Stimulated activated CD8-positive, alpha-beta memory T cell treated with anti-CD3 and anti-CD28 coated beads, Interleukin-15, amount 100 ng/mL, for 4 hours (primary cell): ENCODE results near the gene STAG1.
"Not testable (repeated sequence)": the region's sequence is repeated elsewhere in the genome, so short reads cannot be mapped to it uniquely, and the experiment has no call there.

Source experiments
- DNase-seq, 2 donors: peaks; one replicate each; pipeline ENCODE4 v3.0.0-alpha.2; 2020; ENCODE audit warnings: low read depth in 2 of 2

The STAG1 gene

DNA sequence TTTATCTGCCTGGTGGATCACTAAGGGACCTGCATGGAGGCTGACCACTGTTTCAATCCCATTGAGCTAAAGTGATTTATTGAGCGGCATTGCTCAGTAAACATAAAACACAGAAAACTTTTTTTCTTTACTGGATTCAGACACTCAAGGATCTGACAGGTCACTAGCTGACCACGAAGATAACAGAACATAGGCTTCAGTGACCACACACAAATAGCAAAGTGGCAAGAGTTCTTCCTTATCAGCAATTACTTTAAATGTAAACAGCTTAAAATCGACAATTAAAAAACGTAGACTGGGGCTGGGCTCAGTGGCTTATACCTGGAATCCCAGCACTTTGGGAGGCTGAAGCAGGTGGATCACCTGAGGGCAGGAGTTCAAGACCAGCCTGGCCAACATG, 48.7 kb downstream of the STAG1 start:
- DNase-seq = no peak

GRCh38 chr3:136699271-136699828, 52.8 kb downstream of the STAG1 start:
- no peak for DNase-seq

DNA sequence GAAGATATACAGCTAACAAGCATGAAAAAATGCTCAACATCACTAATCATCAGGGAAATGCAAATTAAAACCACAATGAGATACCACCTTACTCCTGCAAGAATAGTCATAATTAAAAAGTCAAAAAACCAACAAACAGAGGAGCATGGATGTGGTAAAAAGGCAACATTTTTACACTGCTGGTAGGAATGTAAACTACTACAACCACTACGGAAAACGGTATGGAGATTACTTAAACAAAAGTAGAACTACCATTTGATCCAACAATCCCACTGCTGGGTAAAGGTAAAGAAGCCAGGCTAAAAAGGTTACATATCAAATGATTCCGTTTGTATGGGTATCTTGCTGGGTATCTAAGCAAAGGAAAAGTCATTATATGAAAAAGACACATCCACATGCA, 53.8 kb downstream of the STAG1 start:
- no peak for DNase-seq

GRCh38 chr3:136696797-136697196, 55.4 kb downstream of the STAG1 start:
- DNase-seq = no peak

- DNase-seq = no peak
Measured at GRCh38 chr3:136694321-136694720, 57.9 kb downstream of the STAG1 start.

- DNase-seq = no peak
Measured at GRCh38 chr3:136690599-136690998, 61.6 kb downstream of the STAG1 start.

DNA sequence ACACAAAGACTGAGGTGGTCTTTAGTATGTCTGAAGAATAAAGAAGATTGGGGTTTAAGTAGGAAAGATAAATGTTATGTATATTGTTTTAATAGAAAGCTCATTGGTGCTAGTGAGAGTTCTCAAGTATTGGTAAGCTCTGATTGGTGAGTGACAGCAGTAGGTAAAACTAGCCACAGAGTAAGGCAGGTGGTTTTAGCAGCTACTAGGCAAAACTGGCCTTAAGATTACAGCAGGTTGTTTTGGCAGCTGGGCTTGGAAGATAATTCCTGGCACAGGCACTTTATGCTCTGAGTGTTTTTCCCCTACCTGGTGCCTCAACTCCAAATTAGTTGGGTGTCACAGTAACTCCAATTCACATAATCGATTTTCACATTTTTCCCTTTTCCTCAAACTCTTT, 66.3 kb downstream of the STAG1 start:
- no peak for DNase-seq

DNA sequence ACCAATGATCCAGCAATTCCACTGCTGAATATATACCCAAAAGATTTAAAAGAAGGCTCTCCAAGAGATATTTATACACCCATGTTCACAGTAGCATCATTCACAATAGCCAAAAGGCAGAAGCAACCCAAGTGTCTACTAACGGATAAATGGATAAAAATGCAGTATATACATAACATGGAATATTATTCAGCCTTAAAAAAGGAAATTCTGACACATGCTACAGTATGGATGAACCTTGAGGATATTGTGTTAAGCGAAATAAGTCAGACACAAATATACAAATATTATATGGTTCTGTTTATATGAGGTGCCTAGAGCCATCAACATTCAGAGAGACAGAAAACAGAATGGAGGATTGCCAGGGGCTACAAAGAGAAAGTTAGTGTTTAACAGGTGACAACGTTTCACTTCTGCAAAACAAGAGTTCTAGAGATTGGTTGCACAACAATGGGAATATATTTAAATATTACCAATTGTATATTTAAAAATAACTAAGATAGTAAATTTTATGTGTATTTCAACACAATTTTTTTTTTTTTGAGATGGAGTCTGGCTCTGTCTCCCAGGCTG, 69.4 kb downstream of the STAG1 start:
- DNase-seq = no peak

DNA sequence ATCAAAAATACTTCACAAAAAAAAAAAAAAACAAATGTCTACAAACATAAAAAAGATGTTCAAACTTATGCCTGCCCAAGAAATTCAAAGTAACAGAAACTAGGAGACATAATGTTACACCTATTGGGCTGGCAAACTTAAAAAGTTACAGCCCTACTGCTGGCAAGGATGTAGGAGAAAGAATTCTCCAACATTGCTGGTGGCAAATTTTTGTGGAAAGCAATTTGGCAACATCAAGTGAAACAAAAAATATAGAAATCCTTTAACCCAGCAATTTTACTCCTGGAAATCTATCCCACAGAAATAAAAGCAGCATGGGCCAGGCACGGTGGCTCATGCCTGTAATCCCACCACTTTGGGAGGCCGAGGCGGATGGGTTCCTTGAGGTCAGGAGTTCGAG, 73.2 kb downstream of the STAG1 start:
- DNase-seq = no peak

GRCh38 chr3:136676009-136676408, 76.2 kb downstream of the STAG1 start:
- no peak for DNase-seq

GRCh38 chr3:136675150-136675858, 76.9 kb downstream of the STAG1 start:
- no peak for DNase-seq

DNA sequence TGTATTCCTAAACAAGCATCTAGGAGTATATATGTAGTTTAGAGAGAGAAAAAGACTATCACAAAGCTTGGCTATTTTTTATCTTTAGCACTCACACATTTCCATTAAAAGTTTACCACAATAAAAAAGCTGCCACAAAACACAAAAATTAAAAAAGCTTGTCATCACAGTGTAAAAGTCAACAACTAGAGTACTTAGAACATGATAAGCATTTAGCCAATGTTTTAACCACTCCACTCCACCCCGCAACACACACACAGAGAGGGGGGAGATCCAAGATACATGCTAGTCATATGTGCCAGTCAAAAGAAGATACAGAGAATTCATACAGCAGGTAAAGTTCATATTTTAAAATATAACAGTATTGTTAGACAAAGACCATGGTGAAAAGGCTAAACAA, 79.7 kb downstream of the STAG1 start:
- no peak for DNase-seq

DNA sequence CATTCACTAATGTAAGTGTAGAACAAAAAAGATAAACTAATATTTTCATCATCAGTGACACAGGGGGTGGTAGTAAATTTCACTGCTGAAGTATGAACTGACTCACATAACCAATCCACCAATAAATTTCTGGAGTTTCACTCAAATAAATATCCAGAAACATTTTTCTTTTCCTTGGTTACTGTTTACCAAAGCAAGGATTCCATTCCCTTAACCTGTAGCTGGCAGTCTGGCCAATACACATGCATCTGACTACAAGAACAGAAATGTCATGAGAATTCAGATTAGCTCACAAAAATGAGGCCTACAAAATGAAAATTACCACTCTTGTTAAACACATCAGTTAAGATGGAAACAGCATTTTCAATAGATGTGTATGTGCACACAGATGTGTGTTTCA, 80.3 kb downstream of the STAG1 start:
- DNase-seq = no peak

DNA sequence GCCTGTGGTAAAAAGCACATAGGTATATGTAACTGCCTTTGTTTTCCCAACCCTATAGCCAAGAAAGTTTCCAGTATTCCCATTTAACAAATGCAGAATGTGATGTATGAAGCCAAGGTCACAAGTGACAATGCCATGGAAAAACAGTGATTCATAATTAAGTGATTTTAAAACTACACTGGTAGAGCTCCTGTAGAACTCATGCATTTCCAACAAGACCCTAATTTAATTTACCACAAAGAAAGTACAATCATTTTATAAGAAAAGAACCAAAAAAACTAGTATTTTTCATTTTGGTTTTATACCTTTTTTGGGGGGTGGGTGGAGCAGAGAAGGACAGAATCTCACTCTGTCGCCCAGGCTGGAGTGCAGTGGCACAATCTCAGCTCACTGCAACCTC, 82.0 kb downstream of the STAG1 start:
- no peak for DNase-seq

DNA sequence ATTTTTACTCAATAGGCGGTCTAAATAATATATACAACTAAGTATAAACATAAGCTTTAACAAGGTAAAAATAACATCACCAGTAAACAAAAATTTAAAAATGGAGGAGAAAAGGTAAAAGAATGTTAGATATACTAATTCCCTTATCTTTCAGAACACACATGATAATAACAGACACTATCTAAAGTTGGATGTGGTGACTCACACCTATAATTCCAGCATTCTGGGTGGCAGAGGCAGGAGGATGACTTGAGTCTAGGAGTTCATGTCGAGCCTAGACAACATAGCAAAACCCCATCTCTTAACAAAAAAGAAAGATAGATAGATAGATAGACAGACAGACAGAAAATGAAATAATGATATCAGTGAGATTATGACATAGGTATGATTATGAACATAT, 85.1 kb downstream of the STAG1 start:
- no peak for DNase-seq

- DNase-seq = not testable (repeated sequence)
Measured at GRCh38 chr3:136666301-136666700, 85.9 kb downstream of the STAG1 start.

DNA sequence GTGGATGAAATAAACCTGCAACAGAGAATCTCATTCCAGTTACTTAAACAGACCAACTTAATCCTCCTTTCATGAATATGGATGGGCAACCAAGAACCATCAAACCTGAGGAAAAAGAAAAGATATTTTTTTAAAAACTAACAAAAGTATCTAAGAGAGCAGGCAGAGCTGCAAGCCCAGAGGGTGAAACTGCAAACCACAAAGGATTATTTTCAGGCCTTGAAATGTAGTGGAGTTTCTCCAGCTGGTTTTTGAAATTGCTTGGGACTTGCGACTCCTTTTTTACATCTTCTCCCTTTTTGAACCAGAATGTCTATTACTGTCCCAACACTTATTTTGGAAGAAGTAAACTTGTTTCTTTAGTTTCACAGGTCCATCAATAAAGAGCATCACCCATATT, 87.4 kb downstream of the STAG1 start:
- no peak for DNase-seq

DNA sequence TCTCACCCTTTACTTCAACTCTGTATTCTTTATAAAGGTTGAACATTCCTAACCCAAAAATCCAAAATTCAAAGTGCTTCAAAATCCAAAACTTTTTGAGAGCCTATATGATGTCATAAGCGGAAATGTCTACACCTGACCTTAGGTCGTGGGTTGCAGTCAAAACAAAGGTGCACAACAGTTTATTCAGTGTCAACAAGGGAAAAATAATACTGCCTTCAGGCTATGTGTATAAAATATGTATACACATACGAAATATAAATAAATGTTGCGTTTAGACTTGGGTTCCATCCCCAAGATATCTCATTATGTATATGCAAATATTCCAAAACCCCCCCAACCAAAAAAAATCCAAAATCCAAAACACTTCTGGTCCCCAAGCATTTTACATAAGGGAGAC, 90.9 kb downstream of the STAG1 start:
- DNase-seq = no peak

DNA sequence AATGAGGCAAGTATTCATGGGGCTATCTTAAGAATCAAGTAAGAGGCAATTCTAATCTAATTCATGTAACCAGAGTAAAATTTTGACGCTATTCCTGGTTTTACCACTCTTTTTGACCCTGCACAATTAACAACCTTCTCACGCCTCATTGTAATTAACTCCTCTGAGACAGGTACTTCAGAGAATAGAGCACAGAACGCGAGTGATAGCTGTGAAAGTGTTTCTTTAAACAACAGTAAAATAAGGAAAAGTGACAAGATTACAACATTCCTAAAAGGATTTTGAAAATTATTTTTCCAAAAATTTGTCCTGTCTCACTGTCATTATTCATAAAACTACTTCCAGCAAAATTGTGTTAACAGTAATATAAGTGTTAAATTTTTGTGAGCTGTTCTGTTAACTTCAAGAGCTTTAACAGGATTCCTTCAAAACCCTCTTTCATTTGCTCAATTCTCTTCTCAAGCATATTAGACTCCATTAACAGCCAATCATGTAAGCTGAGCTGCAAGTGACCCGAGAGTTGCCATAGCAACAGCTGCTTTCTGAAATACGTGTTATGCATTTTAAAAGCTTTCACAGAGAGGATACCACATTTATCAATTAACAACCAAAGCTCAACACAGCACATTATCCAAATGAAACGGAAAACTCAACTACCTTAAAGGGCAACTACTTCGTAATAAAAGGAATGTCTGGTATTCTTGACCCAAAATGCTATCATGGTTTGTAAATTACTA, 93.1 kb downstream of the STAG1 start:
- no peak for DNase-seq

- no peak for DNase-seq
Measured at GRCh38 chr3:136657526-136657925, 94.7 kb downstream of the STAG1 start.

- no peak for DNase-seq
Measured at GRCh38 chr3:136653628-136654027, 98.5 kb downstream of the STAG1 start.

DNA sequence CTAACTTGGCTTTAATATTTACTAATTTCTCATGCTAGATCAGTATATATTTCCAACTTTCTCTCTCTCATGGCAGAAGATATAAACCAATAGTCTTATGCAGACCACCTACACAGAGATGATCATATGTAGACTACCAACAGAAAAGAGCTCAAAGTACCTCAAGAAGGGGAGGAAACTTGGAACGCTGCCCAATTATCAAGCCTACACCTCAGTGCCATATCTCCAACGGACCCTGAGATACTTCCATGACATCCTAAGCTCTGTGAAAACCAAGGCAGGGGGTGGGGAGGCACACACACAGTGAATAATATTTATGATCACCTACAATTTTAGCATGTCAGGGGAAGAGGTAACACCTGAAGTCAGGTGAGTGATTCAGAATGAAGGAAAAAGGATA, 100.6 kb downstream of the STAG1 start:
- no peak for DNase-seq

DNA sequence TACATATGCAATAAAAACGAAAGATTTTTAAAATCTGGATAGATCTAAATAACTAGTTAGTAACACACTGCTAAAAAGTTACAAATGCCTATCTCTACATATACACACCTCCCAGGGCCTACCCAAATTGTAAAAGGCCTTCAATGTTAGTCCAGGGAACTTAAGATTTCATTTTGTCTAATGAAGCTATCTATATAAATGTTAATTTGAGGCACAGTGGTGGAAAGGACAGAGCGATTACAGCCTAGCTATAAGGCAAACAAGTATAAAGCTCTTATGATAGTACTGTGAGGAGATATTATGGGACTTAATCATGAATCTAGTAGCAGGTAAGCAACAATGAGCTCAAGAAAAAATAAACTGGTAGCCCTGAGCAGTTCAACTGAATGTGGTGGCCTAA, 101.7 kb downstream of the STAG1 start:
- no peak for DNase-seq
